Caki2 (cell line): ENCODE measurements around the gene PI4K2A. TPM values are rescaled to one million over a fixed set of nuclear protein-coding genes. Genes with fewer than 3 reads are reported as not detected.
"Not testable (repeated sequence)": the region's sequence is repeated elsewhere in the genome, so short reads cannot be mapped to it uniquely, and the experiment has no call there.

Experiments
- DNase-seq: peaks from one replicate; pipeline ENCODE4 v3.0.0-alpha.2; 2015; ENCODE audit warnings: low read depth
- in situ Hi-C: cut with HindIII; loops from 2 replicates; pipeline ENCODE4 v1.10.0; 2016; ENCODE audit warnings: low sequenced_read_pairs, low pct_unique_long_range_greater_than_20kb, mixed read lengths
- total RNA-seq: library from RNA; depleted of rRNA; stranded (reverse); fragments of >200 nt; shearing (Covaris generic); gene quantifications from 2 replicates; pipeline ENCODE4 v1.2.3, GENCODE V29; 2014; ENCODE audit warnings: low replicate concordance

PI4K2A gene
- total RNA-seq, 1 experiment from 2014 or later, result 12.7 TPM

- no peak for DNase-seq
- in situ Hi-C loops, result no loop called here
These were observed 16.3 kb downstream of the PI4K2A start for GRCh38 chr10:97656777-97657176.

DNA sequence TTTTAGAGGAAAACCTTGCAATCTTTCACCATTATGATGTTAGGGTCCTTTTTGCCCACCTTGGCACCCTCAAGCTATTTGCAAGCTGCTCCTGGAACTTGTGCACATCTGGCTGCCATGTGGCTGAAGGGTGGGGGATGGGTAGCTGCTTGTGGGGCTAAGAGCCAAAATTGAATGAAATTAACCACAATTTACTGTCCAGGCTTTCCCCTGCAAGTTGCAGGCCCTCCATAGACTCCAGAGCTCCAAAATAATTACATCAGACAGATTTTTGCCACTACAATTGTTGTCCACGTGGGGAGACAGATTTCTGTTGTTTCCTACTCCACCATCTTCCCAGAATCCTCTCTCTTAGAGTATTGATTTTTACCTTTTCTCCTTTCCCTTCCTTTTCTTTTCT lies 19.1 kb downstream of the PI4K2A start:
- no peak for DNase-seq
- in situ Hi-C loops, result no loop called here

- no peak for DNase-seq
- in situ Hi-C loops, result no loop called here
These were observed 23.9 kb downstream of the PI4K2A start for GRCh38 chr10:97664282-97664850.

- in situ Hi-C loops, result no loop called here
- no peak for DNase-seq
These were observed 26.5 kb downstream of the PI4K2A start for GRCh38 chr10:97666992-97667391.

DNA sequence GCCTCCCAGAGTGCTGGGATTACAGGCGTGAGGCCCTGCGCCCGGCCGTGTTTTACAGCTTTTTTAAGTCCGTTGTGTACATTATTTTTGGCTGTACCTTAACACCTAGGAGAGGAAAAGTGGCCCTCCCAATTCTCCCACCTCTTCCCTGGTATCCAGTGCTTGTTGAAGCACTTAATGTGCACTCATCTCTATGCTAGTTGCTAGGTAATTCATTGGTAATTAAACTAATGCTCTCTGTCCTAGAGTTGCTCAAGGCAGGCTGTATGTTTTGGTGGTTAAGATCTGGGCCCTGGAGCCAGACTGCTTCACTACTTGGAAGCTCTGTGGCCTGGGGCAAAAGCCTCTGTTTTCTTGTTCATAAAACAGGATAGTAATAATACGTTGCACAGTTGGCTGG lies 27.0 kb downstream of the PI4K2A start:
- in situ Hi-C loops, result no loop called here
- no peak for DNase-seq

DNA sequence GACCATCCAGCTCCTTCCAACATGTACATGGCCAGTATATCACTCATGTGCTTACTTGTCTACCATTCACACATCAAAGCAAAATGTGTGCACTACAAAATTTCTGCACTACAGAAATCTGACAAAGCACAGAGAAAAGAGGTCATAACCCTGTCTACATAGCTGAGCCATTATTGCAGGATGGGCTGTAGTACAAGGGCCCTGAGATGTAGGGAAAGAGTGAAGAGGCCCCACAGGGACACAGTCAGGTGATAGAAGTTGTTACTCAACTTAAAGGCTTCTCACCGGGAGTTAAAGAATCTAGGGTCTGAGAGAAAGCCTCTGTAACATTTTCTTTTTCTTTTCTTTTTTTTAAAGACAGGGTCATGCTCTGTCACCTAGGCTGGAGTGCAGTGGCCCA lies 29.1 kb downstream of the PI4K2A start:
- no peak for DNase-seq
- in situ Hi-C loops, result no loop called here

GRCh38 chr10:97673736-97674525 lies 33.5 kb downstream of the PI4K2A start:
- DNase-seq, result peak; percentile 53
- in situ Hi-C loops, result no loop called here

DNA sequence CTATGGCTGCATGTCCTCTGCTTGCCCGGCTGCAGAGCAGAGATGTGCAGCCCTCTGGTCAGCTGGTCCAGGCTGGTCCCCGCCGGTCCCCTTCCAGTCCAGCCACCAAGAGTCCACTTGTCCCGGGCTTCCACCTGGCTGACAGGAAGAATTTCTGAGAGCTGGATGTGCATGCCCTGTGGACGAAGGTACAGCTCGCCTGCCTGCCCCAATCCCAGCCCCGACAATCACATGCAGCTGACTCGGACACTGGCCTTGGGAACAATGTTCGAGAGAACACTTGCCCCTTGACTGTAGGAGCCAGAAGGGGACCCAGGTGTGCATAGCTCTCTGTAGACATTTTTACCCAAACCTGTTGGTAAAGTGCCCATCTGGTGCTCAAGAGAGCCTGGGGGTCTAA lies 34.8 kb downstream of the PI4K2A start:
- no peak for DNase-seq
- in situ Hi-C loops, result no loop called here

- in situ Hi-C loops, result no loop called here
- DNase-seq, result peak; percentile 37
These were observed 36.5 kb downstream of the PI4K2A start for GRCh38 chr10:97676770-97677581.

DNA sequence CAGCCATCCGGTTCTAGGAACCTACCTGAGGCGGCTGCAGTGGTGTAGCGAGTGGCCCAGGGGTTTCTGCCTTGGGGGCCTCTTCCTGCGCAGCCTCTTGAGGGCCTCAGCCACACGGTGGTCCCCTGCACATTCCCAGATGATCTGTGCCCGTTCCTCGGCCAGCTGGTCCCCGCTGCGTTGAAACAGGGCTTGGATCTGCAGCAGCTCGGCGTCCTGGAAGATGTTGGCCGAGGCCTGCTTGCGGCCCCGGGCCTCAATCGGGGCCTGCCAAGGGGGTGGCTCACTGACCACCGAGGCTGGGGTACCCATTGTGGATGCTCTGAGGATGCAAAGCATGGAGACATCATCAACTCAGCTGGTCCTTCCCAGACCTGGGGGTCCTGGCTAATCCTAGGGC lies 39.1 kb downstream of the PI4K2A start:
- in situ Hi-C loops, result no loop called here
- DNase-seq, result no peak

GRCh38 chr10:97682042-97682441 lies 41.6 kb downstream of the PI4K2A start:
- in situ Hi-C loops, result no loop called here
- DNase-seq, result no peak

DNA sequence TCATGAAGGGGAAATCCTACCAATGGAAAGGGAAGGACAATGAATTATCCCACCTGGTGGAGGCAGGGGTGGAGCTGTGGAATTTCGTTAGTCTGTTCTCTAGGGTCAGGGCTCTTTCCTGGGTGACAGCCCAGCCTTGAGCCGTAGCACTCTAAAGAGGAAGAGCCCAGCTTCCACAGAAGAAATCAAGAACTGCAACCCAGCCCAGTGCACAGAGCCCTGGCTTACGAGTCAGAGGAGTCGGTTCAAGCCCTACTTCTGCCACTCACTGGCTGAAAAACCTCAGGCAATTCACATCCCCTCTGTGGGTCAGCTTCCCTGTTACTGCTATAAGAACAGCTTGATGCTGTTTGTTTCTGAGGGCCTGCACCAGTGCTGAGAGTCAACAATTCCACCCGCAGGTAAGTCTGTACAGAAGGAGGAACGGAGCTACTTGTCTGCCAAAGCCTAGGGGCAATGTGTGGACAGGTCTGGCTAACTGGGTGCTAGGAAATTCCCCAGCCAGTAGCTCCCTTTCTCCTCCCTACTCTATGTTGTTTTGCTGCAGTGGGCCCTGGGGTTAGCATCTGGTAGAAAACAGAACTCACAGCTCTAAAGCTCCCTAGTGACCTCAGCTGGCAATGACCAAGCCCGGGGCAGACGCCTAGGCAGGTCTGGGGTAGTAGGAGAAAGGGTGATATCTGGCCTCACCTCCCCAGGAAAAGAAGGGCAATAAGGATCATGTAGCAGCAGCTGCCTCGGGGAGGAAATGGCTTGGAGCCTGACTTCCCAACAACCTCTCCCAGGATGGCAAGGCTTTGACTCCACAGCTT lies 43.3 kb downstream of the PI4K2A start:
- in situ Hi-C loops, result no loop called here
- peak; percentile 35 for DNase-seq

DNA sequence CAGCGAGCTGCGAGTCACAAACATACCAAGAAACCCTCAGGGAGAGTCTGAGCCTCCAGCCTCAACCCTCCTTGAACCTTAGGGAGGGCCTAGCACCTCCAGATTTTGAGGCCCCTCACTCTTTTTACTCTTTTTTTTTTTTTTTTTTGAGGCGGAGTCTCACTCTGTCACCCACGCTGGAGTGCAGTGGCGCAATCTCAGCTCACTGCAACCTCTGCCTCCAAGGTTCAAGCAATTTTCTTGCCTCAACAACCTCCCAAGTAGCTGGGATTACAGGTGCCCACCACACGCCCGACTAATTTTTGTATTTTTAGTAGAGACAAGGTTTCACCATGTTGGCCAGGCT lies 43.9 kb downstream of the PI4K2A start:
- DNase-seq, in situ Hi-C loops: not testable (repeated sequence)

DNA sequence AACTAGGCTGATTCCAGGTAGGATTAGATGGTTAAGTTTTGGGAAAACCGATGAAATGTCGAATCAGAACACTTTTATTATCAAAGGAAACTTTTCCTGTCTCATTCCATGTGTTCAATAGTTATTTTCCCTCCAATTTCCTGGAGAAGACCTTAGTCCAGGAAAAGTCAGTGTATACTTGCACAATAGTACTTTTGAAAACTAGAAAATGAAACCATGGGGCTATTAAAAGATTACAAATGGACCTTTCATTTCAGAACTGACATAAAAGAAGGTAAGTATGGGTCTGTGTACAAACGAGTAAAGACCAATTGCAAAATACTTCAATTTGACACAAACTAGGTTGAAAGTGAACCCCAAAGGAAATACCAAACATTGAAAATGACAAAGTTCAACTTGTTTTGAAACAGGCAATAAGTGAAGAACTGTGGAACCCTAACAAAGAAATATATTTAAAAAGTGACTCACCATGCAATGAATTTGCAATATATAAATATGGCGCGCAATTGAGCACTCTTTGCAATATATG lies 44.5 kb downstream of the PI4K2A start:
- no peak for DNase-seq
- in situ Hi-C loops, result no loop called here

GRCh38 chr10:97685395-97685958 lies 45.0 kb downstream of the PI4K2A start:
- DNase-seq, result peak; percentile 39
- in situ Hi-C loops, result no loop called here

DNA sequence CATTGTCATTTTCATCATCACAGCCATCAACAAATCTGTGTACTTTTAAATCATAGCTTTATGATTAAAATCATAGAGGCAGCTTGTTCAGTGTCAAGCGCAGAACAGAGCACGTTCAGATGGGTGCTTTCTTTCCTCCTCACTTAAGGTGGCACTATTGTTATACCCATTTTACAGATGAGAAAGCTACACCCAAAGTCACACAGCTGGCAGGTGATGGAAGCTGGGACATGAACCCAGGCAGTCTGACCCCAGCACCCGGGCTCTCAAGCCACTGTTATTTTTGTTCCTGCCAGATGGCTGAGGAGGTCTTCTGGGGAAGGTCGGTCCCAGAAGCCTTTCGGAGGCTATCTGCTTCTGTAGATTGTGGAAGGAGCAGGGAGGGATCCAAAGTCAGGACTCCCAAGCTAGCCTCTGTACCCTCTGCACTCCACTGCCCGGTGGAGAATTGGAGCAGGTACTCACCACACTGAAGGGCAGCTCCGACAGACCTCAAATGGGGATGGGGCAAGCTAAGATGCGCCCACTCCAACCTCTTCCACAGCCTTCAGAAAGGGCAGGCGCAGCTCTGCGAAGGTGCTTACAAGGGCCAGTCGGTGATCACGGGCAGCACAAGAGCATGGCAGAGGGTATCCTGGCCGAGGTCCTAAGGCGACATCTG lies 46.0 kb downstream of the PI4K2A start:
- DNase-seq, result peak; percentile 37
- in situ Hi-C loops, result no loop called here

DNA sequence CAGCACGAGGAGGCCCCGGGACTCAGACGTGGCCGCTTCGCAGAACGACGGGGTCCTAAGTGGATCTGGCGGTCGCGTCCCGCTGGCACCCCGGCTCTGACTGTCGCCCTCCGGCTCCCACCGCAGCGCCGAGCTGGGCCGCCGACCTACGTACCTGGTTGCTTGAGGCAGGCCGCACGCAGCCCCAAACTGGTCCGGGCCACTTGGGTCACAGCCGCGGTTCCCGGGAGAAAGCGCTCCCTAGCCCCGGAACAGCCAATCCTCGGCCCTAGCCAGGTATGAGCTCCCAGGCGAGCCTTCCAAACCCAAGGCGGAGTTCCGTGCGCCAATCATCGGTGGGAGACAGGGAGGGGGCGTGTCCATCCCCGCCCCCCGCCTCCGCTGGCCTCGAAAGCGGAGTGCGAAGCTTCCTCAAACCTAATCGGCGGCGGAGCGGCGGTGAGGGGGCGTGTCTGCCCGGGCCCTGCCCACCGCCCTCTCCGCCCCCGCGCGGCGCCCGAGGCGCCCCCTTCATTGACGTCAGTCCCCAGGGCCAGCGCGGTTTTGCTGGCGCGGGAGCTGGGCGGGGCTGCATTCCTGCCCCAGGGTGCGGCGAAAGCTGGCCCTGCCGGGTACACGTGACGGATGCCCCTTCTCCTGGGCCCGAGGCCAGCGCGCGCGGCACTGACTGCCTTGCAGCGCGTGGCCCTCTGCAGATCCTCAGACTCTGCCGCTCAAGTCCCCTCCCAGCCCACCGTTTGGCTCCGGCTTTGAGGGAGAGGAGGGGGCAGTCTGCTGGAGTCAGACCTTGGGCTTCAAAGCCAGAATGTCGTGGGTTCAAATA lies 46.7 kb downstream of the PI4K2A start, which contains the start of gene AVPI1:
TSS of gene AVPI1 (minus strand) at position 280 of the 823 bp plus-strand sequence. CDS start 7,336 bp downstream, outside the sequence.
- in situ Hi-C loops, result no loop called here
- peak; percentile 99 for DNase-seq
